Muscle of leg (tissue), 9 donors: ENCODE data around the gene ATP6V0E2. TPM values are rescaled to one million over a fixed set of nuclear protein-coding genes. Genes with fewer than 3 reads are reported as not detected.

ENCODE experiments used
- polyA plus RNA-seq, 8 donors: library from polyadenylated mRNA; unstranded; fragments of 120-200 nt; gene quantifications; one replicate each; pipeline versions ENCODE4 v1.2.1 to v1.2.3, GENCODE V29; 2013; ENCODE audit warnings: inconsistent platforms in 1 of 8, low replicate concordance in 1 of 8; ENCODE audit not compliant: insufficient read length in 8 of 8, insufficient read depth in 1 of 8
- total RNA-seq: library from RNA; stranded (reverse); fragments of 120-200 nt; gene quantifications from one replicate; pipeline ENCODE4 v1.2.4, GENCODE V29; 2013

Gene ATP6V0E2
- total and polyA plus RNA-seq, 9 donors, result 6.5 to 12.4 (median 8.7) TPM

Other genes with a start within 250 kb of the ATP6V0E2 start
- gene ZNF467, start 100.4 kb upstream of the ATP6V0E2 start, total RNA-seq, result 3.0 TPM
- 10 to 100 TPM in 2 of 8 donors, 1 to 10 TPM in 6; 5.7 to 14.3 (median 7.9) TPM for gene ZNF467, start 100.4 kb upstream of the ATP6V0E2 start, polyA plus RNA-seq
- 8.5 TPM for gene ZNF862, start 35.6 kb upstream of the ATP6V0E2 start, total RNA-seq
- 10 to 100 TPM in 3 of 8 donors, 1 to 10 TPM in 5; 7.9 to 15.4 (median 8.9) TPM for gene ZNF862, start 35.6 kb upstream of the ATP6V0E2 start, polyA plus RNA-seq